IMR-90 (cell line): Measurements from ENCODE around the gene ZMAT5. TPM values are rescaled to one million over a fixed set of nuclear protein-coding genes. Genes with fewer than 3 reads are reported as not detected.

Experiments used
- ATAC-seq: fragments of 200-7000 bp; cut with Tn5 transposase; 2 replicates; pipeline ENCODE4 v1.9.1; 2020; ENCODE audit warnings: low read depth, mild to moderate bottlenecking, moderate library complexity
- BruUV-seq: library from RNA; stranded (reverse); fragments of 400-500 nt; replicated peaks from 2 replicates; lab custom pipeline; 2021; lab: Mats Ljungman, UMichigan
- CTCF ChIA-PET: fragments of 300-600 bp; formaldehyde crosslinking; extraction: SDS; loops from one replicate; lab custom pipeline; 2021; ENCODE audit warnings: antibody characterized with exemption; lab: Yijun Ruan, JAX
- POLR2A ChIA-PET: fragments of 300-600 bp; sonication (Branson Sonifier 250); formaldehyde crosslinking; loops from one replicate; lab custom pipeline; 2022; ENCODE audit warnings: antibody characterized with exemption; ENCODE audit not compliant: unreplicated experiment; lab: Charles Lee
- DNase-seq: peaks from one replicate; pipeline ENCODE4 v3.0.0; 2013
- H2AFZ ChIP-seq: replicated peaks from 2 replicates; pipeline ENCODE3; 2013; ENCODE audit warnings: low read length, mild to moderate bottlenecking; ENCODE audit not compliant: poor library complexity
- H2AK5ac ChIP-seq: 2 replicates; pipeline ENCODE4 v1.6.1; 2013; ENCODE audit warnings: low read depth, low read length, inconsistent platforms
- H2AK9ac ChIP-seq: replicated peaks from 2 replicates; pipeline ENCODE3; 2013; ENCODE audit warnings: mild to moderate bottlenecking, low read depth, low read length, moderate library complexity; ENCODE audit not compliant: poor library complexity
- H2BK120ac ChIP-seq: 2 replicates; pipeline ENCODE4 v1.6.1; 2013; ENCODE audit warnings: low read depth, low read length, inconsistent platforms
- H2BK15ac ChIP-seq: 3 replicates; pipeline ENCODE4 v1.6.1; 2013; ENCODE audit warnings: low read depth, low read length, inconsistent platforms
- H2BK20ac ChIP-seq: 2 replicates; pipeline ENCODE4 v1.6.1; 2013; ENCODE audit warnings: low read depth, mild to moderate bottlenecking, inconsistent platforms, low read length, moderate library complexity
- H2BK5ac ChIP-seq: 2 replicates; pipeline ENCODE4 v1.6.1; 2013; ENCODE audit warnings: mild to moderate bottlenecking, low read depth, low read length, inconsistent platforms; ENCODE audit not compliant: poor library complexity, severe bottlenecking
- H3K14ac ChIP-seq: replicated peaks from 2 replicates; pipeline ENCODE4 v1.6.1; 2013; ENCODE audit warnings: low read depth, low read length, inconsistent platforms
- H3K18ac ChIP-seq: 2 replicates; pipeline ENCODE4 v1.6.1; 2013; ENCODE audit warnings: low read depth, low read length, control low read depth
- H3K23ac ChIP-seq: 2 replicates; pipeline ENCODE4 v1.6.1; 2013; ENCODE audit warnings: low read depth, low read length, inconsistent platforms
- H3K27ac ChIP-seq: 2 replicates; pipeline ENCODE4 v1.5.1; 2013; ENCODE audit warnings: mild to moderate bottlenecking, control low read depth, low read length; ENCODE audit not compliant: insufficient read depth
- H3K27me3 ChIP-seq: 2 replicates; pipeline ENCODE4 v1.6.1; 2013; ENCODE audit warnings: low read length; ENCODE audit not compliant: control insufficient read depth, insufficient read depth
- H3K36me3 ChIP-seq: 2 replicates; pipeline ENCODE4 v1.6.1; 2013; ENCODE audit warnings: low read length, mixed read lengths; ENCODE audit not compliant: control insufficient read depth, insufficient read depth
- H3K4ac ChIP-seq: 2 replicates; pipeline ENCODE4 v1.6.1; 2013; ENCODE audit warnings: low read depth, low read length, inconsistent platforms
- H3K4me1 ChIP-seq: 2 replicates; pipeline ENCODE4 v1.6.1; 2013; ENCODE audit warnings: low read length, mixed read lengths; ENCODE audit not compliant: control insufficient read depth, insufficient read depth
- H3K4me2 ChIP-seq: 2 replicates; pipeline ENCODE4 v1.6.1; 2013; ENCODE audit warnings: low read depth, mild to moderate bottlenecking, control low read depth, low read length, moderate library complexity
- H3K4me3 ChIP-seq: 2 replicates; pipeline ENCODE4 v1.5.1; 2013; ENCODE audit warnings: low read depth, mild to moderate bottlenecking, control low read depth, low read length, moderate library complexity; ENCODE audit not compliant: insufficient read depth
- H3K56ac ChIP-seq: 2 replicates; pipeline ENCODE4 v1.6.1; 2013; ENCODE audit warnings: low read length, inconsistent platforms; ENCODE audit not compliant: insufficient read depth; ENCODE audit errors: extremely low read depth
- H3K79me1 ChIP-seq, 2 experiments: 2 replicates each; pipeline ENCODE4 v1.6.1; 2013; ENCODE audit warnings: low read length in 2 of 2, inconsistent platforms in 1 of 2, low read depth in 1 of 2
- H3K9ac ChIP-seq: 2 replicates; pipeline ENCODE4 v1.6.1; 2013; ENCODE audit warnings: low read depth, low read length, control low read depth
- H3K9me1 ChIP-seq: 2 replicates; pipeline ENCODE4 v1.6.1; 2013; ENCODE audit warnings: low read length, inconsistent platforms; ENCODE audit not compliant: insufficient read depth
- H3K9me3 ChIP-seq: 2 replicates; pipeline ENCODE4 v1.6.1; 2013; ENCODE audit warnings: low read length; ENCODE audit not compliant: control insufficient read depth, insufficient read depth
- H4K20me1 ChIP-seq: 2 replicates; pipeline ENCODE4 v1.6.1; 2013; ENCODE audit warnings: low read length, inconsistent platforms; ENCODE audit not compliant: insufficient read depth
- H4K5ac ChIP-seq: 2 replicates; pipeline ENCODE4 v1.6.1; 2013; ENCODE audit warnings: mild to moderate bottlenecking, low read depth, low read length, control low read depth
- H4K8ac ChIP-seq, 2 experiments: 2 replicates each; pipeline ENCODE4 v1.6.1; 2013; ENCODE audit warnings: low read depth in 2 of 2, low read length in 2 of 2, control low read depth in 1 of 2, inconsistent platforms in 1 of 2
- H4K91ac ChIP-seq: 2 replicates; pipeline ENCODE4 v1.6.1; 2013; ENCODE audit warnings: low read depth, low read length, inconsistent platforms; ENCODE audit not compliant: insufficient read depth
- FOS ChIP-seq: fragments of 150-350 bp; IDR thresholded peaks from 2 replicates; pipeline ENCODE4 v1.6.1; 2016; ENCODE audit warnings: low read depth, low read length
- POLR2A ChIP-seq: IDR thresholded peaks from 2 replicates; pipeline ENCODE4 v1.6.1; 2012; ENCODE audit warnings: mild to moderate bottlenecking, low read depth, low read length
- RFX5 ChIP-seq: IDR thresholded peaks from 2 replicates; pipeline ENCODE4 v1.8.0; 2012; ENCODE audit warnings: low read depth, mild to moderate bottlenecking, low read length, moderate library complexity
- SMC3 ChIP-seq: fragments of 150-350 bp; IDR thresholded peaks from 2 replicates; pipeline ENCODE4 v1.6.1; 2016; ENCODE audit warnings: low read depth, mild to moderate bottlenecking, antibody characterized with exemption, low read length, moderate library complexity
- WGBS, 2 experiments: methylation state at CpG; one replicate each; pipeline versions ENCODE4 v1.1.5 to v1.1.7; 2013; ENCODE audit warnings: missing lambda C conversion rate in 2 of 2; ENCODE audit not compliant: insufficient read length in 1 of 2; ENCODE audit errors: extremely low coverage in 2 of 2; 5-methylcytosine and 5-hydroxymethylcytosine counted together
- dilution Hi-C: fragments of 300-500 bp; cut with HindIII; formaldehyde crosslinking; loops from one replicate; pipeline ENCODE4 v1.14.3; 2018; ENCODE audit warnings: low sequenced_read_pairs; ENCODE audit not compliant: unreplicated experiment
- in situ Hi-C: fragments of 300-500 bp; cut with MboI; formaldehyde crosslinking; loops from 3 replicates; pipeline ENCODE4 v1.14.3; 2019; ENCODE audit warnings: low sequenced_read_pairs, inconsistent platforms, mixed read lengths
- intact Hi-C: fragments of 100-400 bp; cut with micrococcal nuclease; formaldehyde crosslinking; loops from 2 replicates; pipeline ENCODE4 v1.10.0; 2022
- polyA plus RNA-seq, 3 experiments: library from polyadenylated mRNA; depleted of rRNA; stranded (reverse); fragments of >200 nt; gene quantifications; 2 replicates each; pipeline ENCODE4 v1.2.3, GENCODE V29; 2012; ENCODE audit warnings: low replicate concordance in 1 of 3
- total RNA-seq: library from RNA; depleted of rRNA; stranded (reverse); fragments of >200 nt; gene quantifications from 2 replicates; pipeline ENCODE4 v1.2.3, GENCODE V29; 2012
- TF ChIP-seq, protein P1 (sequence below): fragments of 150-350 bp; IDR thresholded peaks from 2 replicates; pipeline ENCODE4 v1.6.1; 2016; ENCODE audit warnings: low read depth, mild to moderate bottlenecking, low read length, moderate library complexity, borderline replicate concordance

The ZMAT5 gene
- total and polyA plus RNA-seq, 2 of the 4 experiments (the other 2 are of a cell fraction) = 21.7 to 31.8 TPM

DNA sequence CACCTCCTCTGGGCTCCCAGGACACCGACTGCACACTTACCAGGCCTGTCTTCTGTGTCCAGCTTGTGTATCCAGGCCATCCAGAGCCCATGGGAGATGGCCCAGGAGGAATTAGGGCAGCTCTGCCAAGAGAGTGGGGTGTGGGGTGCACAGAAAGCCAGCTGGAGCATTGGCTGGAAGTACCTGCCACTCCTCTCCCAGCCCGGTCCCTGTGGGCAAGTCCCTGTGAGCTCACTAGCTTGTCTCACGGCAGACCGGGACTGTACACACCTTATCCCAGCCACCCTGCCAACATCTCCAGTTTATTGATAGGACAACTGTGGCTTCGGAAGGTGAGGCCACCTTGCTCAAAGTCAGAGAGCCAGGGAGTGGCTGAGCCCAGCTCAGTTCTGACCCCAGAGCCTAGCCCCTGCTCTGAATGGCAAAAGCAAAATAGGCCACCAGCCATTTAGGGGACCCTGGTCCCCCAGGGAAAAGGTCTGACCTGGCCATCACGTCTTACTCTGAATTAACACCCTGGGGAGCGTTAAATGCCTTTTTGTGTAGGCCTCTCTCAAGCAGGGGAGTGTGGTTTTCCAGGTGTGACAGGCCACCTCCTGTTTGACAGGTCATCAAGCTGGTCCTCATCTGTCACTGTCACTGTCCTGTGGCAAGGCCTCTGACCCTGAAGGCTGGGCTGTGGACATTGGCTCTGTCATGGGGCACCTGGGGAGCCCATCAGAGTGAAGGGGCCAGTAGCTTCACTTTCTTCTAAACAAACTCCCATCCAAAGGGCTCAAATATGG, 15.4 kb upstream of the ZMAT5 start:
- POLR2A ChIA-PET = interaction anchor here (0.6 to 0.7 kb wide), 2 partner anchors 11 to 144 kb away, joined by 3 to 4 read pairs; no protein-coding TSS in a partner anchor
- H3K9me3 ChIP-seq = no peaks in the 10 kb centered on the region
- peak overlapping the region; percentile 95 for H2BK120ac ChIP-seq
- BruUV-seq = no TSS peak
- in situ Hi-C loops (no loop called here), dilution Hi-C loops (no loop called here), intact Hi-C loops (no loop called here)
- H3K9ac ChIP-seq = no peak overlapping the region
- peak overlapping the region; percentile 95 for H3K4ac ChIP-seq
- peak overlapping the region; percentile 82 for H2AFZ ChIP-seq
- H4K91ac ChIP-seq = peak overlapping the region; percentile 91
- H3K56ac ChIP-seq = peak overlapping the region; percentile 47; the same call in 1 of the 2 replicates
- no peak overlapping the region for H3K4me3 ChIP-seq
- H3K79me1 ChIP-seq = peaks cover 0 to 12% of the 10 kb centered on the region in 2 experiments; a peak in 2 of 4 replicates
- H2BK15ac ChIP-seq = peak overlapping the region; percentile 95
- peak overlapping the region; percentile 96 for H2BK5ac ChIP-seq
- peaks cover 18% of the 10 kb centered on the region for H3K9me1 ChIP-seq
- WGBS, 2 experiments = 100% methylated on average over 3 of the region's 7 CpGs; no CpG with 5 or more reads in 1 of the 2 experiments
- DNase-seq = peak; percentile 46
- H2AK9ac ChIP-seq = peak overlapping the region; percentile 93
- CTCF ChIA-PET = interaction anchor here (1.7 kb wide), 1 partner anchor 223 kb away, joined by 4 read pairs; no protein-coding TSS in a partner anchor
- H3K27ac ChIP-seq = peak overlapping the region; percentile 90
- H3K23ac ChIP-seq = peak overlapping the region; percentile 71
- TF ChIP-seq, protein P1, sequence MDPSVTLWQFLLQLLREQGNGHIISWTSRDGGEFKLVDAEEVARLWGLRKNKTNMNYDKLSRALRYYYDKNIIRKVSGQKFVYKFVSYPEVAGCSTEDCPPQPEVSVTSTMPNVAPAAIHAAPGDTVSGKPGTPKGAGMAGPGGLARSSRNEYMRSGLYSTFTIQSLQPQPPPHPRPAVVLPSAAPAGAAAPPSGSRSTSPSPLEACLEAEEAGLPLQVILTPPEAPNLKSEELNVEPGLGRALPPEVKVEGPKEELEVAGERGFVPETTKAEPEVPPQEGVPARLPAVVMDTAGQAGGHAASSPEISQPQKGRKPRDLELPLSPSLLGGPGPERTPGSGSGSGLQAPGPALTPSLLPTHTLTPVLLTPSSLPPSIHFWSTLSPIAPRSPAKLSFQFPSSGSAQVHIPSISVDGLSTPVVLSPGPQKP = no peak
- TF ChIP-seq POLR2A (no peak), FOS (no peak), SMC3 (no peak), RFX5 (no peak)
- H4K20me1 ChIP-seq = no peaks in the 10 kb centered on the region
- H2AK5ac ChIP-seq = peak overlapping the region; percentile 97
- peak overlapping the region; percentile 81 for H3K14ac ChIP-seq
- H3K4me1 ChIP-seq = peaks cover 31% of the 10 kb centered on the region
- H3K36me3 ChIP-seq = peaks cover 1% of the 10 kb centered on the region; the same call in 1 of the 2 replicates
- ATAC-seq = peak; percentile 27
- H2BK20ac ChIP-seq = peak overlapping the region; percentile 83
- peak overlapping the region; percentile 94 for H3K18ac ChIP-seq
- H4K8ac ChIP-seq = peak overlapping the region; percentile 85 to 99
- H3K4me2 ChIP-seq = peak overlapping the region; percentile 31; the same call in 1 of the 2 replicates
- peak overlapping the region; percentile 95 for H4K5ac ChIP-seq
- no peaks in the 10 kb centered on the region for H3K27me3 ChIP-seq
